GM18505 (cell line): ENCODE results near the gene NT5DC2.

Experiments
- ATAC-seq: cut with Tn5 transposase; IDR thresholded peaks from one replicate; pipeline ENCODE4 v1.9.1; 2021; ENCODE audit not compliant: unreplicated experiment
- POLR2A ChIP-seq: IDR thresholded peaks from 4 replicates; pipeline ENCODE4 v1.6.1; 2011; ENCODE audit warnings: borderline replicate concordance; ENCODE audit not compliant: insufficient read depth, insufficient read length; ENCODE audit errors: extremely low read depth

NT5DC2 gene

DNA sequence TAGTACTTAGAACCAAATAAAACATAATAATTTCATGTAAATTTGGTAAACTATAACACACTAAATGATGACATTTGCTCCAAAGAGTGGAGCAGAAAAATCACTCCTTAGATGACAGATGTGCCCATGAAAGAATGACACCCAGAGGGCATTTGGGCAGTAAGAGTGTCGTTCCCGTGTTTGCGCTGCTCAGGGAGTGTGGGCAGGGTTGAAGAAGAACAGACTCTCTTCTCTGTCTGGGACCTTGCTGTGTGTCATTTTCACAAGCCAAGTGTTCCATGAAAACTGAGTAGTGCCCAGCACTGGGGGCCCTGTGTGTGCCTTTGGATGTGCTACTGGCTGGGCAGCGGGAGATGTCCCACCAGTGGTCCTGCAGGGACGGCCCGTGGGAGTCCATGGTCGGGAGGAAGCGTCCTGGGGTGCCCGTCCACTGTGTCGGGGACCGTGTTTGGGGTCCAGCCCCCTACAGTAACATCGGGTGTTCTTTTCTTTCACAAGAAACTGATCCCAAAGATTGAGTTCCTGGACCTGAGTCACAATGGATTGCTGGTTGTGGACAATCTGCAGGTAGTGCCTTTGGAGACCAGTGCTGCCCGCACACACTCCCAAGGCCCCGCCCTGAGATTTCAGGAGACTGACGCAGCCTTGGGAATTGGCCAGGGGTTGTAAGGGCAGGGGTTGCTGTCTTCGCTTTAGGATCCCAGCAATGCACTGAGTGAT lies 56.4 kb downstream of the NT5DC2 start:
- ATAC-seq = no peak
- TF ChIP-seq POLR2A = no peak
